ENCODE results near the gene UGT1A4.

The UGT1A4 gene

GRCh38 chr2:233718552-233718951 is at the start of gene UGT1A4:
UGT1A4 (plus strand) TSS chr2:233718736; CDS start chr2:233718821, 85 bp downstream.
- Histone ChIP-seq H3K27ac (no peak within 1 kb of the TSS), H3K4me3 (no peak within 1 kb of the TSS)

DNA sequence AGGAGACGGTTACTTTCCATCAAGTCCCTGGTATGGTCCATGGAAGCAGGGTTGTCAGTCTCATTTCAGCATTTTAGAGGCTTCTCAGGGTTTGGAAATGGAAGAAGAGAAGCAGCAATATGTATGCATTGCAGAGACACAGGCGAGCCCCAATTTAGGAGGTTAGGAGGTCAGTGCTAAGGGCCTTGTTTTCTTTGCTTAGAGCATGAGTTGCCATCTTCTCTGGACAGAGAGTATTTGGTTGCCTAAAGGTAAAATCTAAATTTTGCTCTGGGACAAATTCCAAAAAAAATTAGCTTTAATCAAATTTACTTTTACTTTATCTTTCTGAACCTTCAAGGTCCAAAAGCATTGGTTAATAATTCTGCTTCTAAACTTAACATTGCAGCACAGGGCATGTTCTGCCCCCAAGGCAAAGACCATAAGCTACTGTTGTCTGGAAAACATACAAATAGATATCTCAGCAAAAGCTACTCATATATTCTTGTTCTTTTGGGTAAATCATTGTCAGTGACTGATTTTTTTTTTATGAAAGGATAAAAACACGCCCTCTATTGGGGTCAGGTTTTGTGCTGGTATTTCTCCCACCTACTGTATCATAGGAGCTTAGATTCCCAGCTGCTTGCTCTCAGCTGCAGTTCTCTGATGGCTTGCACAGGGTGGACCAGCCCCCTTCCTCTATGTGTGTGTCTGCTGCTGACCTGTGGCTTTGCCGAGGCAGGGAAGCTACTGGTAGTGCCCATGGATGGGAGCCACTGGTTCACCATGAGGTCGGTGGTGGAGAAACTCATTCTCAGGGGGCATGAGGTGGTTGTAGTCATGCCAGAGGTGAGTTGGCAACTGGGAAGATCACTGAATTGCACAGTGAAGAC is 47.0 kb upstream of the UGT1A4 start, which contains the start of gene UGT1A9:
UGT1A9 (plus strand) TSS at position 609 of the 872 bp plus-strand sequence; CDS start at position 646, 37 bp downstream.
- Histone ChIP-seq H3K27ac (no peak within 1 kb of the TSS), H3K4me3 (no peak within 1 kb of the TSS)

DNA sequence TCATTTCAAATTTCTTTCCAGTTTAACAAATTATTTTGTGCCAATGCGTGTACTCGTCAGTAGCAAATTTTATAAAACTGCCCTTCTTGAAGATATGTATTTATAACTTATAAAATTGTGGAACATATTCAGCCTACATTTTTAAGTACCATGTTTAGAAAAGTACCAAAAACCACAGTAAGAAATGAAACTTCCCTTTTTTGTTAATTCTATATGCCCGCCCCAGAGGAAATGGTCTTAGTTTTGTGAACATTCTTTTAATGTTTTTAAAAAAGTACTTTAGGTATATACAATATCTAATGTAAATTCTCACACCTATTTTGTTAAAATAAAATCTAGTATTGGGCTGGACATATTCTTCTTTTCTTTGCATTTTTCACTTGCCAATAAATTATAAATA is 45.6 kb upstream of the UGT1A4 start:
- Histone ChIP-seq H3K4me3 (no peak overlapping the region), H3K27ac (no peak overlapping the region)

- H3K27ac ChIP-seq, result no peak overlapping the region
- no peak overlapping the region for H3K4me3 ChIP-seq
Measured at GRCh38 chr2:233673896-233674295, 44.6 kb upstream of the UGT1A4 start.

DNA sequence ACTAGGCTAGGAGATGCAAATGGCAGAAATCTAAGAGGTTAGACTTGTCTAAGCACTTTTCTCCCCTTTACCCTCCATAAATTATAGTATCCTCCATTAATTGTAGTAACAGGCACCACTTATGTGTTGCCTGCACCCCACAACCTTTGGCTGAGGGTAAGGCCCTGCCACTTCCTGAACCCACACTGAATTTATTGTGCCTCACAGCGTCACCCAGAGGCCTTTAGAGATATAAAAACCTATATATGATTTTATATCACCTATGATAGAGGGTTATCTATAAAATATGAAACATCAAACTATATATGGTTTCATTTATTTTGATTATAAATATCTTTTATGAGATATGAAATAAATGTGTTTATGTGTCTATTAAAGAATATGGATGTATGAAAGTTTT is 44.2 kb upstream of the UGT1A4 start:
- Histone ChIP-seq H3K27ac (no peak overlapping the region), H3K4me3 (no peak overlapping the region)

GRCh38 chr2:233674995-233675394 is 43.5 kb upstream of the UGT1A4 start:
- Histone ChIP-seq H3K4me3 (no peak overlapping the region), H3K27ac (no peak overlapping the region)

- no peak overlapping the region for H3K4me3 ChIP-seq
Measured at GRCh38 chr2:233676046-233676445, 42.5 kb upstream of the UGT1A4 start.

DNA sequence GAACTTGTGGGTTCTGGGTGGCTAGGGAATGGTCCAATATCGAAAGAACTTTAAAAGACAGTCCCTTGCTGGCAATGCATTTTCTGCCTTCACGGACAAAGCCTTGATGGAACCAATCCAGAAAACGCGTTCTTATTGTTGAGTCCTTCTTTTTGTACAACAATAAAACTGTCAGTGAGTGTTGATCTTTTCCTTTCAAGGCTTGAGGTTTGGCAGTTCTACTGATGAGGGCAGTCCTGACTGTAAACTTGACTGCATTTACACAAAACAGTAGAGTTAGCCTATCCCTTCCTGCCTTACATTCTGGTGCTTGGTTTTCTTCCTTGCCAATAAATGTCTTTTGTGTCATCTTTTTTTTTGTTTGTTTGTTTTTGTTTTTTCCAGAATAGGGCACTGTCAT is 39.3 kb upstream of the UGT1A4 start:
- H3K27ac ChIP-seq, result no peak overlapping the region
- no peak overlapping the region for H3K4me3 ChIP-seq

More at GRCh38 chr2:233676046-233676445, 42.5 kb upstream of the UGT1A4 start:
- no peak overlapping the region for H3K27ac ChIP-seq

- H3K4me3 ChIP-seq, result no peak overlapping the region
- H3K27ac ChIP-seq, result no peak overlapping the region
Measured at GRCh38 chr2:233680361-233681045, 38.0 kb upstream of the UGT1A4 start.

- Histone ChIP-seq H3K27ac (no peak within 1 kb of the TSS), H3K4me3 (peak within 1 kb of the TSS in 1 of 7 experiments; percentile 1)
Measured at GRCh38 chr2:233681521-233682099, 36.9 kb upstream of the UGT1A4 start, which contains the start of gene UGT1A7. UGT1A7 (plus strand) TSS chr2:233681901; CDS start chr2:233681938, 37 bp downstream.

DNA sequence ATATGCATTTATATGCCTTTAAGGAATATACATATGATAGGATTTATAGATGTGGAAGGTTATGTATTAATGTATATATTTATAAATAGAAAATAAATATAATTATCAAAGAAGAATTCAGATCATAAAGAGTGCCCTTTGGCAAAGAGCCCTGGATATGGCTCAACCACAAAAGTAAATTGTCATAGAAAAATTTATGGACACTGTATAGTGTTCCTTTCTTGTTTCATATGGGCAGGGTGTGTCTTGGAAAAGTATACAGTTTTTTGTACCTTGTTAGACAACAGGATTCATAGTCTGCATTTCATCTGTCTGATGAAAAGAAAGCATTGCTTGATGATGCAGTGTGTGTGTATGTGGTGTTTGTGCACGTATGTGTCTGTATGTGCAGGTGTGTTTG is 33.9 kb upstream of the UGT1A4 start:
- no peak overlapping the region for H3K4me3 ChIP-seq

GRCh38 chr2:233686928-233687327 is 31.6 kb upstream of the UGT1A4 start:
- Histone ChIP-seq H3K27ac (no peak overlapping the region), H3K4me3 (no peak overlapping the region)

More for the DNA sequence above, 33.9 kb upstream of the UGT1A4 start:
- no peak overlapping the region for H3K27ac ChIP-seq

GRCh38 chr2:233688341-233688740 is 30.2 kb upstream of the UGT1A4 start:
- H3K27ac ChIP-seq, result no peak overlapping the region

GRCh38 chr2:233689031-233689430 is 29.5 kb upstream of the UGT1A4 start:
- H3K27ac ChIP-seq, result no peak overlapping the region
- no peak overlapping the region for H3K4me3 ChIP-seq

More at GRCh38 chr2:233688341-233688740, 30.2 kb upstream of the UGT1A4 start:
- no peak overlapping the region for H3K4me3 ChIP-seq

GRCh38 chr2:233689501-233689900 is 29.0 kb upstream of the UGT1A4 start:
- H3K4me3 ChIP-seq, result no peak overlapping the region
- no peak overlapping the region for H3K27ac ChIP-seq

DNA sequence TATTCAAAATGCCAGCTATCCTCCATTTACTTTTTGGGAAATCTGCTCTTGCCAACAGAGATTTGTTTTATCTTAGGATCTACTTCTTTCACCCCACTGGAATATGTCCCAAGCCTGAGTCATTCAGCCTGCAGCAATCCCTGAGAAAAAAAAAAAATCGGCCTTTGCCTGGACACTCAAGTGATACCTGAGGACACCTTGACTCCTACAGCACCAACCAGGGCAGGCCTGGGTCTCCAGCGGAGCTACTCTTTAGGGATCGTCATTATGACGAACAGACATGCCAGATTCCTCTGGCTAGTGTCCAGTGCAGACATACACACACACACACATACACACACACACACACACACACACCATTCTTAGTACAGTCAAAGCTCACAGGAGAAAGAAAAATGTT is 28.1 kb upstream of the UGT1A4 start:
- no peak overlapping the region for H3K4me3 ChIP-seq

DNA sequence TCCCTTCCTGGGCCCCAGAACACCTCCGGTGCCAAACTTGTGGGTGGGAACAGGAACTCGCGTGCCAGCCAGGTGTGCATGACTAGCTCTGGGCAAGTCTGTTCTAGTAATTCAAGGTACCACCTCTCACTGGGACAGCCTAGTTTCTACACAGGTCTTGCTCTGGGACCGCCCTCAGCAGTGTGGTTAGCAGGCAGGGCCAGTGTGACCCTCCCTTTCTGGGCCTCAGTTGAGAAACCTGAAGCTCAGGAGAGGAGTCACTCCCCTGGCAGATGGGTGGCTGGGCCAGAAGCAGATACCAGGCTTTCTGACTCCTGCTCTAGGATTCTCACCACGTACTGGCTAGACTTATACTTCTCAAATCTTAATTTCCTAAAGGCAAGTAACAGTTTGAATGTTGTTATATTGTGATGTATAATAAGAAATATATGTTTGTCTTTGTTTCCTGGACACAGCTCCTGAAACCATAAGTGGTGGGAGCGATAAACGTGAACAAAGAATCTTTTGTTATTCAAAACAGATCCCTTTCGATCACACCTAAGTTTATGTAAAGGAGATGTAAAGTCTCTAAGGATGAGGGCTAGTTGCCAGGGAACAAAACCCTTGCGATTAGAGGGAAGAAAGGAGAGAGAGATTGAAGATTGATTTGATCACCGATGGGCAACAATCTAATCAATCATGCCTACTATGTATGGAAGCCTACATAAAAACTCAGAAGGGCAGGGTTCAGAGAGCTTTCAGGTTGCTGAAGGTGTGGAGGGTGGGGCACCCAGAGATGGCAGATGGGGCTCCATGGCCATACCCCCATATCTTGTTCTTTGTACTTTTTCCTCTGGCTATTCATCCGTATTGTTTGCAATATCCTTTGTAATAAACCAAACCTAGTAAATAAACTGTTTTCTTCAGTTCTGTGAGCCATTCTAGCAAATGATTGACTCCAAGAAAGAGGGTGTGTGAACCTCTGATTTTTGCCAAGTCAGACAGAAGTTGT is 26.8 kb upstream of the UGT1A4 start:
- Histone ChIP-seq H3K4me3 (peak overlapping the region in 4 of 7 experiments; percentile 6 to 34 (median 17)), H3K27ac (peak overlapping the region in 14 of 21 experiments; percentile 8 to 81 (median 56))

More for the DNA sequence above, 28.1 kb upstream of the UGT1A4 start:
- H3K27ac ChIP-seq, result peak overlapping the region in 1 of 21 experiments; percentile 42

DNA sequence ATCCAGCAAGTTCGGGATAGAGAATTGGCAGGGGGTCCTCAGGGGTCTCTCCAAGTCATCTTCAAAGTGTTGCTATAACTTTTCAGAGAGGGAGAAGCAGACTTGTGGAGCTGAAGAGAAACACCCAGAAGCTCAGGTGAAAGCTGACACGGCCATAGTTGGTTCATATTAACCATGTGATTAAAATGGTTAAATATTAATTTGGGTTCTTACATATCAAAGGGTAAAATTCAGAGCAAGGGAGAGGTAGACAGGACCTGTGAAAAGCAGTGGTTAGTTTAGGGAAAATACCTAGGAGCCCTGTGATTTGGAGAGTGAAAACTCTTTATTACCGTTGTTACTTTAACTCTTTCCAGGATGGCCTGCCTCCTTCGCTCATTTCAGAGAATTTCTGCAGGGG is 25.9 kb upstream of the UGT1A4 start, which contains the start of gene UGT1A6:
UGT1A6 (plus strand) TSS at position 243 of the 400 bp plus-strand sequence; CDS start at position 358, 115 bp downstream.
- Histone ChIP-seq H3K4me3 (peak within 1 kb of the TSS in 4 of 7 experiments; percentile 6 to 34 (median 17)), H3K27ac (peak within 1 kb of the TSS in 14 of 21 experiments; percentile 8 to 81 (median 56))

GRCh38 chr2:233693963-233694362 is 24.6 kb upstream of the UGT1A4 start:
- H3K27ac ChIP-seq, result peak overlapping the region in 1 of 21 experiments; percentile 6
- no peak overlapping the region for H3K4me3 ChIP-seq
